Erythroblast (primary cell): ENCODE results near the gene POU3F2.

Experiments
- GATA1 ChIP-seq: IDR thresholded peaks from 2 replicates; pipeline ENCODE4 v1.6.1; 2011; ENCODE audit warnings: low read depth, mild to moderate bottlenecking, control low read depth, low read length, moderate library complexity
- POLR2A ChIP-seq: IDR thresholded peaks from 2 replicates; pipeline ENCODE4 v1.6.1; 2011; ENCODE audit warnings: mild to moderate bottlenecking, low read length

GRCh38 chr6:98847779-98848538 is 13.6 kb downstream of the POU3F2 start:
- TF ChIP-seq POLR2A (no peak), GATA1 (no peak)
